IMR-90 (cell line): ENCODE data around the gene SPSB4.

Source experiments
- CEBPB ChIP-seq: IDR thresholded peaks from 2 replicates; pipeline ENCODE4 v1.6.1; 2012; ENCODE audit warnings: low read depth, low read length, improper control_type of control experiment
- POLR2A ChIP-seq: IDR thresholded peaks from 2 replicates; pipeline ENCODE4 v1.6.1; 2012; ENCODE audit warnings: mild to moderate bottlenecking, low read depth, low read length
- TF ChIP-seq, protein P1 (sequence below): conservative IDR thresholded peaks from 2 replicates; pipeline ENCODE4 v1.5.1; 2012; ENCODE audit warnings: mild to moderate bottlenecking, low read depth, low read length, improper control_type of control experiment

DNA sequence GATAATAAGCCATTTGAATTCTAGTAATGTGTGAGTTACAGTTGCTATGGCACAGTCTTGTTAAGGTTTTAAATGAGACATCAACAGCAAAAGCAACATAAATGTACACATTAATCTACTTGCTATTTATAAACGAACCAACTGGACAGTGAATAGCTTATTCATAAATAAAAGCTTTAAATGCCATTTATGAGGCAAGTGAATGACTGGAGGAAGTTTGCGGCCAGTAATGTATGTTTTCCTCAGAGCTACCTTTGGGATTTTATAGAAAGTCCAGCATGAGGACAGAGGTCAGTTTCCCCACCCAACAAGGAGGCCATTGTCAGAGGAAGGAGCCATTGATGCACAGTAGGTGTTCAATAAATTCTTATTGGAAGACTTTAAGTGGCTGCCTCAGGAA is 132.5 kb downstream of the SPSB4 start:
- TF ChIP-seq, protein P1, sequence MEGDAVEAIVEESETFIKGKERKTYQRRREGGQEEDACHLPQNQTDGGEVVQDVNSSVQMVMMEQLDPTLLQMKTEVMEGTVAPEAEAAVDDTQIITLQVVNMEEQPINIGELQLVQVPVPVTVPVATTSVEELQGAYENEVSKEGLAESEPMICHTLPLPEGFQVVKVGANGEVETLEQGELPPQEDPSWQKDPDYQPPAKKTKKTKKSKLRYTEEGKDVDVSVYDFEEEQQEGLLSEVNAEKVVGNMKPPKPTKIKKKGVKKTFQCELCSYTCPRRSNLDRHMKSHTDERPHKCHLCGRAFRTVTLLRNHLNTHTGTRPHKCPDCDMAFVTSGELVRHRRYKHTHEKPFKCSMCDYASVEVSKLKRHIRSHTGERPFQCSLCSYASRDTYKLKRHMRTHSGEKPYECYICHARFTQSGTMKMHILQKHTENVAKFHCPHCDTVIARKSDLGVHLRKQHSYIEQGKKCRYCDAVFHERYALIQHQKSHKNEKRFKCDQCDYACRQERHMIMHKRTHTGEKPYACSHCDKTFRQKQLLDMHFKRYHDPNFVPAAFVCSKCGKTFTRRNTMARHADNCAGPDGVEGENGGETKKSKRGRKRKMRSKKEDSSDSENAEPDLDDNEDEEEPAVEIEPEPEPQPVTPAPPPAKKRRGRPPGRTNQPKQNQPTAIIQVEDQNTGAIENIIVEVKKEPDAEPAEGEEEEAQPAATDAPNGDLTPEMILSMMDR, result no peak
- TF ChIP-seq CEBPB (no peak), POLR2A (no peak)
